Measurements from ENCODE around the gene ANGPTL7. TPM values are rescaled to one million over a fixed set of nuclear protein-coding genes. Genes with fewer than 3 reads are reported as not detected.

Gene ANGPTL7
- total RNA-seq, 1 experiment from 2014 or later, result not detected

GRCh38 chr1:11193376-11193775 lies 4.2 kb downstream of the ANGPTL7 start:
- Histone ChIP-seq H3K27ac (ENCODE audit: low read depth, low read length) (no peak overlapping the region), H3K9ac (ENCODE audit: low read length) (no peak overlapping the region), H3K9me3 (ENCODE audit: control insufficient read depth in 1 of 2, insufficient read depth in 1 of 2, low read depth in 1 of 2, low read length in 2 of 2) (no peaks in the 10 kb centered on the region), H3K9me2 (ENCODE audit: insufficient read depth) (no peaks in the 10 kb centered on the region), H3K36me3 (ENCODE audit: control insufficient read depth in 1 of 2, insufficient read depth in 2 of 2, low read length in 2 of 2) (peaks cover 16 to 20% of the 10 kb centered on the region in 2 experiments; a peak in 2 of 4 replicates), H2AFZ (ENCODE audit: low read depth, low read length, poor library complexity, severe bottlenecking) (no peak overlapping the region), H3K27me3 (ENCODE audit: insufficient read depth, low read length) (no peaks in the 10 kb centered on the region), H3K4me2 (ENCODE audit: low read length) (no peak overlapping the region), H3K79me2 (ENCODE audit: insufficient read depth, low read length) (no peaks in the 10 kb centered on the region), H4K20me1 (ENCODE audit: insufficient read depth) (no peaks in the 10 kb centered on the region), H3K4me1 (ENCODE audit: control insufficient read depth in 1 of 2, insufficient read depth in 2 of 2, low read length in 2 of 2) (no peaks in the 10 kb centered on the region), H3K4me3 (replicated peaks in 1 of 2; ENCODE audit: low read depth in 1 of 2, low read length in 2 of 2) (no peak overlapping the region)
- BruUV-seq (replicated peaks), result no TSS peak
- ATAC-seq, result no peak
- TF ChIP-seq, protein P1, sequence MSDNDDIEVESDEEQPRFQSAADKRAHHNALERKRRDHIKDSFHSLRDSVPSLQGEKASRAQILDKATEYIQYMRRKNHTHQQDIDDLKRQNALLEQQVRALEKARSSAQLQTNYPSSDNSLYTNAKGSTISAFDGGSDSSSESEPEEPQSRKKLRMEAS (IDR thresholded peaks at IDR 0.05), result no peak
- no peak for TF ChIP-seq ZNF274 (IDR thresholded peaks at IDR 0.05; ENCODE audit: low read depth, low read length)
- TF ChIP-seq POLR2AphosphoS5 (IDR thresholded peaks at IDR 0.05; ENCODE audit: low read depth, low read length), result no peak
- TF ChIP-seq SP1 (IDR thresholded peaks at IDR 0.05; ENCODE audit: low read depth), result no peak
- TF ChIP-seq, protein P2, sequence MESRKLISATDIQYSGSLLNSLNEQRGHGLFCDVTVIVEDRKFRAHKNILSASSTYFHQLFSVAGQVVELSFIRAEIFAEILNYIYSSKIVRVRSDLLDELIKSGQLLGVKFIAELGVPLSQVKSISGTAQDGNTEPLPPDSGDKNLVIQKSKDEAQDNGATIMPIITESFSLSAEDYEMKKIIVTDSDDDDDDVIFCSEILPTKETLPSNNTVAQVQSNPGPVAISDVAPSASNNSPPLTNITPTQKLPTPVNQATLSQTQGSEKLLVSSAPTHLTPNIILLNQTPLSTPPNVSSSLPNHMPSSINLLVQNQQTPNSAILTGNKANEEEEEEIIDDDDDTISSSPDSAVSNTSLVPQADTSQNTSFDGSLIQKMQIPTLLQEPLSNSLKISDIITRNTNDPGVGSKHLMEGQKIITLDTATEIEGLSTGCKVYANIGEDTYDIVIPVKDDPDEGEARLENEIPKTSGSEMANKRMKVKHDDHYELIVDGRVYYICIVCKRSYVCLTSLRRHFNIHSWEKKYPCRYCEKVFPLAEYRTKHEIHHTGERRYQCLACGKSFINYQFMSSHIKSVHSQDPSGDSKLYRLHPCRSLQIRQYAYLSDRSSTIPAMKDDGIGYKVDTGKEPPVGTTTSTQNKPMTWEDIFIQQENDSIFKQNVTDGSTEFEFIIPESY (IDR thresholded peaks at IDR 0.05; ENCODE audit: extremely low read depth, insufficient replicate concordance, low read length), result no peak
- TF ChIP-seq ZFX (IDR thresholded peaks at IDR 0.05), result no peak
- TF ChIP-seq REST (IDR thresholded peaks at IDR 0.05; ENCODE audit: low read depth), result no peak
- no peak for TF ChIP-seq YY1 (IDR thresholded peaks at IDR 0.05; ENCODE audit: extremely low read depth, insufficient replicate concordance, low read depth, low read length)
- no peak for TF ChIP-seq RAD21 (IDR thresholded peaks at IDR 0.05; ENCODE audit: low read depth)
- no peak for TF ChIP-seq POLR2A (IDR thresholded peaks at IDR 0.05; ENCODE audit: borderline replicate concordance, extremely low read depth, insufficient read depth, insufficient read length)
- TF ChIP-seq EGR1 (IDR thresholded peaks at IDR 0.05; ENCODE audit: low read depth), result no peak
- no peak for TF ChIP-seq CEBPB (IDR thresholded peaks at IDR 0.05; ENCODE audit: low read depth)
- no peak for TF ChIP-seq SIN3A (IDR thresholded peaks at IDR 0.05; ENCODE audit: low read depth)
- no peak for TF ChIP-seq CBX3 (IDR thresholded peaks at IDR 0.05; ENCODE audit: low read depth)
- TF ChIP-seq FOSL1 (IDR thresholded peaks at IDR 0.05; ENCODE audit: low read depth), result no peak
- TF ChIP-seq SRF (IDR thresholded peaks at IDR 0.05; ENCODE audit: low read depth), result no peak
- TF ChIP-seq JUND (IDR thresholded peaks at IDR 0.05), result no peak
- TF ChIP-seq CTCF (IDR thresholded peaks at IDR 0.05 in 2 of 3, conservative IDR thresholded peaks at IDR 0.05 in 1 of 3; ENCODE audit: borderline replicate concordance in 1 of 3, insufficient read depth in 1 of 3, low read depth in 2 of 3, low read length in 2 of 3), result no peak
- intact Hi-C loops (cut with micrococcal nuclease), result no loop called here
- RAD21 ChIA-PET (ENCODE audit: low non-redundant PET in 1 of 2, low total read pairs in 2 of 2, uncharacterized antibody in 2 of 2, unreplicated experiment in 2 of 2), result no interaction called here
- DNase-seq (ENCODE audit: low read depth, low spot score), result no peak
- POLR2A ChIA-PET, result no interaction called here
- CTCF ChIA-PET, result no interaction called here
